ENCODE measurements around the gene CLCN6. TPM values are rescaled to one million over a fixed set of nuclear protein-coding genes. Genes with fewer than 3 reads are reported as not detected.

CLCN6 gene
- total and polyA plus RNA-seq, 2 of the 13 experiments (the other 11 are each of a cell fraction or from before 2014, with no cell fraction given), result 14.9 to 19.3 TPM

DNA sequence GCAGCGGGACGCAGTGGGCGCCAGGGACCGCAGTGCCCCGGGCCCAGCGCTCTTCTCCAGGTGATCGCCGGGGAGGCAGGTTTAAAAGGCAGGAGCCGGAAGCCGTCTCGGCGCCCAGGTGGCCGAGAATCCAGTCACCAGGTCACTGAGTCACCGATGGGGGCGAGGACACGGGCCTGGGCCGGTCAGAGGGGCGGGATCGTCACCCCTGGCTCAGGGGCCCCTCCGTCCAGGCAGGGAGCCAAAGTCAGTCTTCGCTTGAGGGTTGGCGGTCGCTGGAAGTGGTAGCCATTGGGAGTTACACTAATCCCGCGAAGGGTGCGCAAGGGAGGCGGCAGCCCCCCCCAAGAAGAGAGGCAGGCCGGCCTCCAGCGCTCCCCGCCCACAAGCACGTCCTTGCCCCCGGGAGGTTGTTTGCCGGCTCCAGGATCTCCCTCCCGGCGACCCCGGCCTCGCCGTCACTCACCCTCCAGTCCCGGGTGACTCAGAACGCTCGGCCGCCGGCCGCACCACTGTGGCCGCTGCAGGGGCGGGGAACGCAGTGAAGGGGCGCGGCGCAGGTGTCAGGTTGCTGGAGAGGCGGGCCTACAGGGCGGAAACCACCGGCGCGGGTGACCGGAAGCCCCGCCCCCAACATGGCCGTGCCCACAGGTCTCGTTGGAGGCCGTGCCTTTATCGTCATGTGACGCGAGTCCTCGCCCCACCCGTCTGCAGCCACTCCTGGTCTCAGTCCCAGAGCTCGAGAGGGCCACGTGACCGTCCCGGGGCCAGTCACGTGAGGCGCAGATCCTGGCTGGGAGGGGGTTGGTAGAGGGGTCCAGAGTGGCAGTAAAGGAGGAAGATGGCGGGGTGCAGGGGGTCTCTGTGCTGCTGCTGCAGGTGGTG, at the start of gene CLCN6, which contains the start of gene MTHFR (continued):
- TF ChIP-seq, protein P1, sequence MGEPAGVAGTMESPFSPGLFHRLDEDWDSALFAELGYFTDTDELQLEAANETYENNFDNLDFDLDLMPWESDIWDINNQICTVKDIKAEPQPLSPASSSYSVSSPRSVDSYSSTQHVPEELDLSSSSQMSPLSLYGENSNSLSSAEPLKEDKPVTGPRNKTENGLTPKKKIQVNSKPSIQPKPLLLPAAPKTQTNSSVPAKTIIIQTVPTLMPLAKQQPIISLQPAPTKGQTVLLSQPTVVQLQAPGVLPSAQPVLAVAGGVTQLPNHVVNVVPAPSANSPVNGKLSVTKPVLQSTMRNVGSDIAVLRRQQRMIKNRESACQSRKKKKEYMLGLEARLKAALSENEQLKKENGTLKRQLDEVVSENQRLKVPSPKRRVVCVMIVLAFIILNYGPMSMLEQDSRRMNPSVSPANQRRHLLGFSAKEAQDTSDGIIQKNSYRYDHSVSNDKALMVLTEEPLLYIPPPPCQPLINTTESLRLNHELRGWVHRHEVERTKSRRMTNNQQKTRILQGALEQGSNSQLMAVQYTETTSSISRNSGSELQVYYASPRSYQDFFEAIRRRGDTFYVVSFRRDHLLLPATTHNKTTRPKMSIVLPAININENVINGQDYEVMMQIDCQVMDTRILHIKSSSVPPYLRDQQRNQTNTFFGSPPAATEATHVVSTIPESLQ (CRISPR knock-in tag; conservative IDR thresholded peaks at IDR 0.05), result peak; percentile 15; the same call in 1 of the 2 replicates
- TF ChIP-seq EEA1 (CRISPR knock-in tag; IDR thresholded peaks at IDR 0.05; ENCODE audit: borderline replicate concordance), result no peak
- TF ChIP-seq SMARCC2 (IDR thresholded peaks at IDR 0.05), result no peak
- TF ChIP-seq FOXK1 (CRISPR knock-in tag; IDR thresholded peaks at IDR 0.05; ENCODE audit: borderline replicate concordance, low read depth), result peak; percentile 72
- TF ChIP-seq, protein P2, sequence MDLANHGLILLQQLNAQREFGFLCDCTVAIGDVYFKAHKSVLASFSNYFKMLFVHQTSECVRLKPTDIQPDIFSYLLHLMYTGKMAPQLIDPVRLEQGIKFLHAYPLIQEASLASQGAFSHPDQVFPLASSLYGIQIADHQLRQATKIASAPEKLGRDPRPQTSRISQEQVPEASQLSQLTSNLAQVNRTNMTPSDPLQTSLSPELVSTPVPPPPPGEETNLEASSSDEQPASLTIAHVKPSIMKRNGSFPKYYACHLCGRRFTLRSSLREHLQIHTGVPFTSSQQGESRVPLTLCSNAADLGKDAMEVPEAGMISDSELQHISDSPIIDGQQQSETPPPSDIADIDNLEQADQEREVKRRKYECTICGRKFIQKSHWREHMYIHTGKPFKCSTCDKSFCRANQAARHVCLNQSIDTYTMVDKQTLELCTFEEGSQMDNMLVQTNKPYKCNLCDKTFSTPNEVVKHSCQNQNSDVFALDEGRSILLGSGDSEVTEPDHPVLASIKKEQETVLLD (CRISPR knock-in tag; IDR thresholded peaks at IDR 0.05; ENCODE audit: low read depth), result peak; percentile 91
- TF ChIP-seq ZNF24 (IDR thresholded peaks at IDR 0.05), result no peak
- TF ChIP-seq ZNF232 (CRISPR knock-in tag; IDR thresholded peaks at IDR 0.05; ENCODE audit: borderline replicate concordance), result peak; percentile 15; the same call in 1 of the 2 replicates
- TF ChIP-seq GTF3A (CRISPR knock-in tag; conservative IDR thresholded peaks at IDR 0.05), result no peak
- no peak for TF ChIP-seq ATRX (CRISPR knock-in tag; IDR thresholded peaks at IDR 0.05; ENCODE audit: borderline replicate concordance)
- no peak for TF ChIP-seq ZNF20 (CRISPR knock-in tag; IDR thresholded peaks at IDR 0.05)
- 0 out of 2 replicates have a peak, but pooled peaks have one; percentile 83 for TF ChIP-seq MTA1 (CRISPR knock-in tag; IDR thresholded peaks at IDR 0.05; ENCODE audit: borderline replicate concordance)
- TF ChIP-seq NCOA1 (CRISPR knock-in tag; IDR thresholded peaks at IDR 0.05), result 0 out of 2 replicates have a peak, but pooled peaks have one; percentile 21
- TF ChIP-seq SRSF9 (IDR thresholded peaks at IDR 0.05; ENCODE audit: borderline replicate concordance, insufficient read depth, low read depth, low read length, poor library complexity, severe bottlenecking), result no peak
- peak; percentile 55; the same call in 1 of the 2 replicates for TF ChIP-seq RAD21 (CRISPR knock-in tag; IDR thresholded peaks at IDR 0.05)
- no peak for TF ChIP-seq CEBPB (IDR thresholded peaks at IDR 0.05; ENCODE audit: borderline replicate concordance, low read depth, low read length)
- no peak for TF ChIP-seq SYNCRIP (IDR thresholded peaks at IDR 0.05; ENCODE audit: insufficient read depth, low read depth, low read length)
- TF ChIP-seq, protein P3, sequence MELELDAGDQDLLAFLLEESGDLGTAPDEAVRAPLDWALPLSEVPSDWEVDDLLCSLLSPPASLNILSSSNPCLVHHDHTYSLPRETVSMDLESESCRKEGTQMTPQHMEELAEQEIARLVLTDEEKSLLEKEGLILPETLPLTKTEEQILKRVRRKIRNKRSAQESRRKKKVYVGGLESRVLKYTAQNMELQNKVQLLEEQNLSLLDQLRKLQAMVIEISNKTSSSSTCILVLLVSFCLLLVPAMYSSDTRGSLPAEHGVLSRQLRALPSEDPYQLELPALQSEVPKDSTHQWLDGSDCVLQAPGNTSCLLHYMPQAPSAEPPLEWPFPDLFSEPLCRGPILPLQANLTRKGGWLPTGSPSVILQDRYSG (CRISPR knock-in tag; IDR thresholded peaks at IDR 0.05), result no peak
- TF ChIP-seq ZNF660 (CRISPR knock-in tag; IDR thresholded peaks at IDR 0.05; ENCODE audit: borderline replicate concordance, low read depth), result no peak
- TF ChIP-seq GZF1 (CRISPR knock-in tag; IDR thresholded peaks at IDR 0.05), result no peak
- TF ChIP-seq, protein P4, sequence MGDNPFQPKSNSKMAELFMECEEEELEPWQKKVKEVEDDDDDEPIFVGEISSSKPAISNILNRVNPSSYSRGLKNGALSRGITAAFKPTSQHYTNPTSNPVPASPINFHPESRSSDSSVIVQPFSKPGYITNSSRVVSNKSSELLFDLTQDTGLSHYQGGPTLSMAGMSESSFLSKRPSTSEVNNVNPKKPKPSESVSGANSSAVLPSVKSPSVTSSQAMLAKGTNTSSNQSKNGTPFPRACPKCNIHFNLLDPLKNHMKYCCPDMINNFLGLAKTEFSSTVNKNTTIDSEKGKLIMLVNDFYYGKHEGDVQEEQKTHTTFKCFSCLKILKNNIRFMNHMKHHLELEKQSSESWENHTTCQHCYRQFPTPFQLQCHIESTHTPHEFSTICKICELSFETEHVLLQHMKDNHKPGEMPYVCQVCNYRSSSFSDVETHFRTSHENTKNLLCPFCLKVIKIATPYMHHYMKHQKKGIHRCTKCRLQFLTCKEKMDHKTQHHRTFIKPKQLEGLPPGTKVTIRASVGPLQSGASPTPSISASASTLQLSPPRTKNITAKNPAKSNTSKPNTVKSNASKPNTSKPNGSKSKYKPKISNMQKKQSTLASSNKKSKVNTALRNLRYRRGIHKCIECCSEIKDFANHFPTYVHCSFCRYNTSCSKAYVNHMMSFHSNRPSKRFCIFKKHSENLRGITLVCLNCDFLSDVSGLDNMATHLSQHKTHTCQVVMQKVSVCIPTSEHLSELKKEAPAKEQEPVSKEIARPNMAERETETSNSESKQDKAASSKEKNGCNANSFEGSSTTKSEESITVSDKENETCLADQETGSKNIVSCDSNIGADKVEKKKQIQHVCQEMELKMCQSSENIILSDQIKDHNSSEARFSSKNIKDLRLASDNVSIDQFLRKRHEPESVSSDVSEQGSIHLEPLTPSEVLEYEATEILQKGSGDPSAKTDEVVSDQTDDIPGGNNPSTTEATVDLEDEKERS (CRISPR knock-in tag; IDR thresholded peaks at IDR 0.05), result no peak; the same call in 1 of the 2 replicates
- TF ChIP-seq AGO1 (IDR thresholded peaks at IDR 0.05; ENCODE audit: low read depth, low read length, poor library complexity, severe bottlenecking), result peak; percentile 16

Measured in HepG2 (cell line).